Liver (tissue), 3 donors: ENCODE measurements around the gene NSUN2.

Experiments
- FOXA2 ChIP-seq: IDR thresholded peaks from 2 replicates; pipeline ENCODE4 v1.6.1; 2016; ENCODE audit warnings: antibody characterized with exemption
- RAD21 ChIP-seq, 2 donors: IDR thresholded peaks; 2 replicates each; pipeline ENCODE4 v1.6.1; 2016; ENCODE audit warnings: antibody characterized with exemption in 2 of 2, mild to moderate bottlenecking in 2 of 2
- TF ChIP-seq, protein P1 (sequence below): IDR thresholded peaks from 2 replicates; pipeline ENCODE4 v1.6.1; 2016; ENCODE audit warnings: antibody characterized with exemption
- TF ChIP-seq, protein P2 (sequence below): fragments of 150-350 bp; IDR thresholded peaks from 2 replicates; pipeline ENCODE4 v1.5.1; 2017; ENCODE audit warnings: improper control_type of control experiment, low read depth, low read length; ENCODE audit not compliant: missing input control
- TF ChIP-seq, protein P3 (sequence below): IDR thresholded peaks from 2 replicates; pipeline ENCODE4 v1.6.1; 2016; ENCODE audit warnings: antibody characterized with exemption, mild to moderate bottlenecking
- donor health status: healthy.
- donor health status: healthy.

DNA sequence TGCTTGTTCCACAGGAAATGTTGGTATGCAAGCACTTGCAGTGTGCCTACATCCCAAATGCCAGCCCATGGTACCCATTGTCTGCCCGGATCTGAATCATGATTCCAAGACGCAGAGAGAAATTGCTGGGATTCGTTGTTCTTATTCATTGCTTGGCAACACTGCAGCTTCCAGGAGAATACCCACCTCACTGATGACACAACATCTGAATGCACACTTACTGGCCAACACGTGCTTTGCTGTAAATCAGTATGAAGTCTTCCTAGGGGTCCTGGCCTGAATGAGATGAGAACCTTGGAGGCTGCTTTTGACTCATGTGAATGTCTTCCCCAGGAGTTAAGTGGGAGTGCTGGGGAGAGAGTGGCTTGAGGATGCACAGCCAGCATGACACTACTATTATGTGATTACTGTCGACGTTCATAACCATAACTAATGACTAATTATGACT lies 12.0 kb upstream of the NSUN2 start:
- TF ChIP-seq FOXA2 (no peak), RAD21 (IDR thresholded peaks at IDR 0.05) (no peak)
- TF ChIP-seq, protein P1, sequence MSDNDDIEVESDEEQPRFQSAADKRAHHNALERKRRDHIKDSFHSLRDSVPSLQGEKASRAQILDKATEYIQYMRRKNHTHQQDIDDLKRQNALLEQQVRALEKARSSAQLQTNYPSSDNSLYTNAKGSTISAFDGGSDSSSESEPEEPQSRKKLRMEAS = no peak
- TF ChIP-seq, protein P2, sequence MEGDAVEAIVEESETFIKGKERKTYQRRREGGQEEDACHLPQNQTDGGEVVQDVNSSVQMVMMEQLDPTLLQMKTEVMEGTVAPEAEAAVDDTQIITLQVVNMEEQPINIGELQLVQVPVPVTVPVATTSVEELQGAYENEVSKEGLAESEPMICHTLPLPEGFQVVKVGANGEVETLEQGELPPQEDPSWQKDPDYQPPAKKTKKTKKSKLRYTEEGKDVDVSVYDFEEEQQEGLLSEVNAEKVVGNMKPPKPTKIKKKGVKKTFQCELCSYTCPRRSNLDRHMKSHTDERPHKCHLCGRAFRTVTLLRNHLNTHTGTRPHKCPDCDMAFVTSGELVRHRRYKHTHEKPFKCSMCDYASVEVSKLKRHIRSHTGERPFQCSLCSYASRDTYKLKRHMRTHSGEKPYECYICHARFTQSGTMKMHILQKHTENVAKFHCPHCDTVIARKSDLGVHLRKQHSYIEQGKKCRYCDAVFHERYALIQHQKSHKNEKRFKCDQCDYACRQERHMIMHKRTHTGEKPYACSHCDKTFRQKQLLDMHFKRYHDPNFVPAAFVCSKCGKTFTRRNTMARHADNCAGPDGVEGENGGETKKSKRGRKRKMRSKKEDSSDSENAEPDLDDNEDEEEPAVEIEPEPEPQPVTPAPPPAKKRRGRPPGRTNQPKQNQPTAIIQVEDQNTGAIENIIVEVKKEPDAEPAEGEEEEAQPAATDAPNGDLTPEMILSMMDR = no peak
- TF ChIP-seq, protein P3, sequence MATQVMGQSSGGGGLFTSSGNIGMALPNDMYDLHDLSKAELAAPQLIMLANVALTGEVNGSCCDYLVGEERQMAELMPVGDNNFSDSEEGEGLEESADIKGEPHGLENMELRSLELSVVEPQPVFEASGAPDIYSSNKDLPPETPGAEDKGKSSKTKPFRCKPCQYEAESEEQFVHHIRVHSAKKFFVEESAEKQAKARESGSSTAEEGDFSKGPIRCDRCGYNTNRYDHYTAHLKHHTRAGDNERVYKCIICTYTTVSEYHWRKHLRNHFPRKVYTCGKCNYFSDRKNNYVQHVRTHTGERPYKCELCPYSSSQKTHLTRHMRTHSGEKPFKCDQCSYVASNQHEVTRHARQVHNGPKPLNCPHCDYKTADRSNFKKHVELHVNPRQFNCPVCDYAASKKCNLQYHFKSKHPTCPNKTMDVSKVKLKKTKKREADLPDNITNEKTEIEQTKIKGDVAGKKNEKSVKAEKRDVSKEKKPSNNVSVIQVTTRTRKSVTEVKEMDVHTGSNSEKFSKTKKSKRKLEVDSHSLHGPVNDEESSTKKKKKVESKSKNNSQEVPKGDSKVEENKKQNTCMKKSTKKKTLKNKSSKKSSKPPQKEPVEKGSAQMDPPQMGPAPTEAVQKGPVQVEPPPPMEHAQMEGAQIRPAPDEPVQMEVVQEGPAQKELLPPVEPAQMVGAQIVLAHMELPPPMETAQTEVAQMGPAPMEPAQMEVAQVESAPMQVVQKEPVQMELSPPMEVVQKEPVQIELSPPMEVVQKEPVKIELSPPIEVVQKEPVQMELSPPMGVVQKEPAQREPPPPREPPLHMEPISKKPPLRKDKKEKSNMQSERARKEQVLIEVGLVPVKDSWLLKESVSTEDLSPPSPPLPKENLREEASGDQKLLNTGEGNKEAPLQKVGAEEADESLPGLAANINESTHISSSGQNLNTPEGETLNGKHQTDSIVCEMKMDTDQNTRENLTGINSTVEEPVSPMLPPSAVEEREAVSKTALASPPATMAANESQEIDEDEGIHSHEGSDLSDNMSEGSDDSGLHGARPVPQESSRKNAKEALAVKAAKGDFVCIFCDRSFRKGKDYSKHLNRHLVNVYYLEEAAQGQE = no peak
